Bronchial epithelial cell (primary cell): Measurements from ENCODE around the gene PRAMEF8. TPM values are rescaled to one million over a fixed set of nuclear protein-coding genes. Genes with fewer than 3 reads are reported as not detected.
"Not testable (repeated sequence)": the region's sequence is repeated elsewhere in the genome, so short reads cannot be mapped to it uniquely, and the experiment has no call there.

ENCODE experiments used
- DNase-seq: peaks from one replicate; pipeline ENCODE4 v3.0.0-alpha.2; 2010; ENCODE audit warnings: low read depth
- FAIRE-seq: peaks from 2 replicates; lab custom pipeline; 2011; peaks lifted over from hg19 to GRCh38; lab: Jason Lieb, UNC
- H3K27me3 ChIP-seq: 2 replicates; pipeline ENCODE4 v1.5.1; 2011; ENCODE audit warnings: low read length; ENCODE audit not compliant: control insufficient read depth, insufficient read depth
- H3K36me3 ChIP-seq: 2 replicates; pipeline ENCODE4 v1.5.1; 2011; ENCODE audit warnings: low read length; ENCODE audit not compliant: control insufficient read depth, insufficient read depth
- H3K4me3 ChIP-seq: 2 replicates; pipeline ENCODE4 v1.5.1; 2011; ENCODE audit warnings: mild to moderate bottlenecking, low read depth, low read length, control low read depth
- total RNA-seq: library from RNA; depleted of rRNA; stranded (reverse); fragments of >200 nt; gene quantifications from 2 replicates; pipeline ENCODE4 v1.2.1, GENCODE V29; 2014

PRAMEF8 gene
- total RNA-seq, result not detected in 2 replicates

- not testable (repeated sequence) for H3K27me3 ChIP-seq, H3K4me3 ChIP-seq, H3K36me3 ChIP-seq, FAIRE-seq, DNase-seq
These were observed at the start of gene PRAMEF8 for GRCh38 chr1:13285037-13285436. TSS of gene PRAMEF8 (minus strand) at chr1:13285137. CDS start at chr1:13284091, 1,046 bp downstream.

GRCh38 chr1:13315281-13315680 is 30.3 kb upstream of the PRAMEF8 start, which contains the start of gene PRAMEF15:
TSS of gene PRAMEF15 (plus strand) at chr1:13315581. CDS start at chr1:13318408, 2,827 bp downstream.
- H3K4me3 ChIP-seq, FAIRE-seq, DNase-seq, H3K36me3 ChIP-seq, H3K27me3 ChIP-seq: not testable (repeated sequence)

GRCh38 chr1:13303239-13303638 is 18.3 kb upstream of the PRAMEF8 start, which contains the start of gene PRAMEF33:
TSS of gene PRAMEF33 (plus strand) at chr1:13303539. CDS start at chr1:13305955, 2,416 bp downstream.
- not testable (repeated sequence) for H3K27me3 ChIP-seq, H3K36me3 ChIP-seq, DNase-seq, FAIRE-seq, H3K4me3 ChIP-seq

GRCh38 chr1:13302197-13302596 is 17.3 kb upstream of the PRAMEF8 start:
- H3K27me3 ChIP-seq, H3K4me3 ChIP-seq, H3K36me3 ChIP-seq, FAIRE-seq, DNase-seq: not testable (repeated sequence)

GRCh38 chr1:13298699-13299098 is 13.8 kb upstream of the PRAMEF8 start:
- H3K4me3 ChIP-seq, FAIRE-seq: not testable (repeated sequence)

GRCh38 chr1:13297216-13297931 is 12.4 kb upstream of the PRAMEF8 start:
- not testable (repeated sequence) for H3K27me3 ChIP-seq, DNase-seq, H3K4me3 ChIP-seq, FAIRE-seq, H3K36me3 ChIP-seq

More at GRCh38 chr1:13298699-13299098, 13.8 kb upstream of the PRAMEF8 start:
- not testable (repeated sequence) for H3K27me3 ChIP-seq, DNase-seq, H3K36me3 ChIP-seq

GRCh38 chr1:13289030-13289429 is 4.1 kb upstream of the PRAMEF8 start:
- not testable (repeated sequence) for H3K27me3 ChIP-seq, FAIRE-seq, H3K36me3 ChIP-seq, DNase-seq, H3K4me3 ChIP-seq

GRCh38 chr1:13279617-13280016 is 5.3 kb downstream of the PRAMEF8 start:
- FAIRE-seq, H3K36me3 ChIP-seq, DNase-seq, H3K4me3 ChIP-seq, H3K27me3 ChIP-seq: not testable (repeated sequence)

- not testable (repeated sequence) for H3K36me3 ChIP-seq, H3K4me3 ChIP-seq, H3K27me3 ChIP-seq, DNase-seq
- peak; percentile 66 for FAIRE-seq
These were observed 7.9 kb downstream of the PRAMEF8 start for GRCh38 chr1:13277016-13277415.

GRCh38 chr1:13265124-13265523 is 19.8 kb downstream of the PRAMEF8 start:
- FAIRE-seq, result not testable (repeated sequence)

GRCh38 chr1:13253898-13254297 is 31.0 kb downstream of the PRAMEF8 start, which contains the start of gene PRAMEF5:
TSS of gene PRAMEF5 (plus strand) at chr1:13254198. CDS start at chr1:13259269, 5,071 bp downstream.
- not testable (repeated sequence) for FAIRE-seq, DNase-seq

More at GRCh38 chr1:13265124-13265523, 19.8 kb downstream of the PRAMEF8 start:
- H3K4me3 ChIP-seq, H3K36me3 ChIP-seq, H3K27me3 ChIP-seq, DNase-seq: not testable (repeated sequence)

GRCh38 chr1:13247122-13247521 is 37.8 kb downstream of the PRAMEF8 start:
- DNase-seq, H3K36me3 ChIP-seq, H3K27me3 ChIP-seq, FAIRE-seq, H3K4me3 ChIP-seq: not testable (repeated sequence)

More at GRCh38 chr1:13253898-13254297, 31.0 kb downstream of the PRAMEF8 start, which contains the start of gene PRAMEF5:
- not testable (repeated sequence) for H3K36me3 ChIP-seq, H3K4me3 ChIP-seq, H3K27me3 ChIP-seq

- H3K36me3 ChIP-seq, DNase-seq, H3K27me3 ChIP-seq, H3K4me3 ChIP-seq, FAIRE-seq: not testable (repeated sequence)
These were observed 38.4 kb downstream of the PRAMEF8 start for GRCh38 chr1:13246554-13246871.

- DNase-seq, FAIRE-seq, H3K4me3 ChIP-seq, H3K27me3 ChIP-seq, H3K36me3 ChIP-seq: not testable (repeated sequence)
These were observed 38.9 kb downstream of the PRAMEF8 start for GRCh38 chr1:13245841-13246553.
